Hepatocyte (in vitro differentiated cells): Measurements from ENCODE around the gene CFAP54. TPM values are rescaled to one million over a fixed set of nuclear protein-coding genes. Genes with fewer than 3 reads are reported as not detected.

Source experiments
- DNase-seq: peaks from one replicate; pipeline ENCODE4 v3.0.0-alpha.2; 2016; ENCODE audit warnings: low spot score
- H2AFZ ChIP-seq: fragments of 200-600 bp; sonication (generic); 2 replicates; pipeline ENCODE4 v1.6.0; 2016; ENCODE audit warnings: antibody characterized with exemption, mild to moderate bottlenecking
- H3K27ac ChIP-seq: fragments of 200-600 bp; sonication (generic); 2 replicates; pipeline ENCODE4 v1.5.1; 2016; ENCODE audit warnings: mild to moderate bottlenecking
- H3K27me3 ChIP-seq: fragments of 200-600 bp; sonication (generic); 2 replicates; pipeline ENCODE4 v1.6.1; 2016
- H3K36me3 ChIP-seq: fragments of 200-600 bp; sonication (generic); replicated peaks from 2 replicates; pipeline ENCODE4 v1.5.1; 2016; ENCODE audit warnings: low read depth; ENCODE audit not compliant: insufficient read depth
- H3K4me1 ChIP-seq: fragments of 200-600 bp; sonication (generic); 2 replicates; pipeline ENCODE4 v1.5.1; 2016; ENCODE audit warnings: mild to moderate bottlenecking, moderate library complexity; ENCODE audit not compliant: insufficient read depth
- H3K4me2 ChIP-seq: fragments of 200-600 bp; sonication (generic); 2 replicates; pipeline ENCODE4 v1.6.0; 2016
- H3K4me3 ChIP-seq: fragments of 200-600 bp; sonication (generic); 2 replicates; pipeline ENCODE4 v1.5.1; 2016; ENCODE audit warnings: mild to moderate bottlenecking
- H3K79me2 ChIP-seq: fragments of 200-600 bp; sonication (generic); 2 replicates; pipeline ENCODE4 v1.6.0; 2017; ENCODE audit warnings: mild to moderate bottlenecking
- H3K9me2 ChIP-seq: fragments of 200-600 bp; sonication (generic); replicated peaks from 2 replicates; pipeline ENCODE4 v1.6.0; 2017; ENCODE audit warnings: mild to moderate bottlenecking; ENCODE audit not compliant: insufficient read depth
- H3K9me3 ChIP-seq: fragments of 200-600 bp; sonication (generic); 2 replicates; pipeline ENCODE4 v1.5.1; 2016; ENCODE audit warnings: low read depth, mild to moderate bottlenecking
- H4K20me1 ChIP-seq: fragments of 200-600 bp; sonication (generic); 2 replicates; pipeline ENCODE4 v1.6.0; 2016; ENCODE audit warnings: mild to moderate bottlenecking; ENCODE audit not compliant: insufficient read depth, poor library complexity, severe bottlenecking
- EZH2 ChIP-seq: fragments of 200-600 bp; sonication (generic); IDR thresholded peaks from 2 replicates; pipeline ENCODE4 v1.6.1; 2016; ENCODE audit warnings: antibody characterized with exemption, mild to moderate bottlenecking, borderline replicate concordance
- EZH2phosphoT487 ChIP-seq: fragments of 200-600 bp; sonication (generic); IDR thresholded peaks from one replicate; pipeline ENCODE4 v1.6.1; 2018; ENCODE audit warnings: antibody characterized with exemption, mild to moderate bottlenecking, low read depth, moderate library complexity; ENCODE audit not compliant: unreplicated experiment, severe bottlenecking
- WGBS: methylation state at CpG from one replicate; pipeline ENCODE4 v1.1.6; 2016; ENCODE audit warnings: low lambda C conversion rate; ENCODE audit errors: missing lambda C conversion rate; 5-methylcytosine and 5-hydroxymethylcytosine counted together
- polyA plus RNA-seq: library from polyadenylated mRNA; unstranded; fragments of >200 nt; fragmentation: Nextera tagmentation; extraction: Ambion mirVana; gene quantifications from 2 replicates; pipeline ENCODE4 v1.2.1, GENCODE V29; 2016
- total RNA-seq: library from RNA; depleted of rRNA; stranded (reverse); fragments of >200 nt; gene quantifications from 2 replicates; pipeline ENCODE4 v1.2.3, GENCODE V29; 2014
- TF ChIP-seq, protein P1 (sequence below): fragments of 200-600 bp; sonication (generic); IDR thresholded peaks from 2 replicates; pipeline ENCODE4 v1.5.1; 2016; ENCODE audit warnings: antibody characterized with exemption, mild to moderate bottlenecking; ENCODE audit not compliant: poor library complexity

Gene CFAP54
- total and polyA plus RNA-seq, 2 experiments from 2014 or later = 0.64 to 0.67 TPM

DNA sequence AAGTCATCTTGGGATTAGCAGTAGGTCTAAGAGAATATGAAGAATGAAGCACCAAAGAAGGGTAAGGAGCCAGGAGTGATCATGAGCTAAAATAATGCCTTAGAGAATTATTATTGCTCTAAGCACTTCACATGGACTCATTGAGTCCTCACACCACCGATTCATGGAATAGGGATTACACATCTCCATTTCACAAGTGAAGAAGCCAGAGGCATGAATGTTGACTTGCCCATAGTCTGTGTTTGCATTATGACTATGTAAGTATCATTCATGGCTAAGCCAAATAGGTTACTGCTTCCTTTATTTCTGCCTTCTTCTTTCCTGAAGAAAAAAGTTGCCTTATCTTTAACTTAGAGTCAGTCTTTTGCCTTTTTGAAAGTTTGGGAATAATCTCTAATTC lies 318.4 kb downstream of the CFAP54 start:
- Histone ChIP-seq H3K9me3 (no peaks in the 10 kb centered on the region), H3K4me2 (no peak overlapping the region), H4K20me1 (no peaks in the 10 kb centered on the region), H3K36me3 (no peaks in the 10 kb centered on the region), H3K27me3 (no peaks in the 10 kb centered on the region), H3K79me2 (no peaks in the 10 kb centered on the region), H2AFZ (no peak overlapping the region), H3K9me2 (no peaks in the 10 kb centered on the region), H3K27ac (no peak overlapping the region), H3K4me3 (no peak overlapping the region), H3K4me1 (no peaks in the 10 kb centered on the region)
- WGBS = 70% methylated on average over 1 of the region's 1 CpG
- no peak for TF ChIP-seq EZH2phosphoT487
- DNase-seq = no peak

DNA sequence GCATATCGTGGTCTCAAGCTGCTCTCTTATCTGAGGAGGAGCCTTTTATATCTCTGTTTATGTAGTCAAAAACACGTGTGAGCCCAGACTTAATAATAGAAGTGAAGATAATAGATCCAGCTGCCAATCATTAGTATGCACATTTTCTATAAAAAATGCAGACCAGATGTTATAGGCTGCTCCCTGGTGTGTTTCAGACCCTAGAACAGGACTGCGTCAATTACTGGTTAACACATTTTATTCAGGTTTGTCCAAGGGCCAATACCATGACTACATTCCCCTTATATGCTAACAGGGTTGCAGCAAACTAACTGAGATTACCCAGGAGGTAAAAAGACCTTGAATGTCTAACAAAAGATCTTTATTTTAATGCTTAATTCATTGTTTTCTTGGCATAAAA lies 319.2 kb downstream of the CFAP54 start:
- no peaks in the 10 kb centered on the region for H3K79me2 ChIP-seq
- no peak for DNase-seq
- WGBS = 79% methylated on average over 3 of the region's 3 CpGs
- no peaks in the 10 kb centered on the region for H4K20me1 ChIP-seq
- H3K4me1 ChIP-seq = no peaks in the 10 kb centered on the region
- H3K4me3 ChIP-seq = no peak overlapping the region
- no peaks in the 10 kb centered on the region for H3K9me2 ChIP-seq
- no peaks in the 10 kb centered on the region for H3K9me3 ChIP-seq
- no peak for TF ChIP-seq EZH2phosphoT487
- no peak for TF ChIP-seq EZH2
- TF ChIP-seq, protein P1, sequence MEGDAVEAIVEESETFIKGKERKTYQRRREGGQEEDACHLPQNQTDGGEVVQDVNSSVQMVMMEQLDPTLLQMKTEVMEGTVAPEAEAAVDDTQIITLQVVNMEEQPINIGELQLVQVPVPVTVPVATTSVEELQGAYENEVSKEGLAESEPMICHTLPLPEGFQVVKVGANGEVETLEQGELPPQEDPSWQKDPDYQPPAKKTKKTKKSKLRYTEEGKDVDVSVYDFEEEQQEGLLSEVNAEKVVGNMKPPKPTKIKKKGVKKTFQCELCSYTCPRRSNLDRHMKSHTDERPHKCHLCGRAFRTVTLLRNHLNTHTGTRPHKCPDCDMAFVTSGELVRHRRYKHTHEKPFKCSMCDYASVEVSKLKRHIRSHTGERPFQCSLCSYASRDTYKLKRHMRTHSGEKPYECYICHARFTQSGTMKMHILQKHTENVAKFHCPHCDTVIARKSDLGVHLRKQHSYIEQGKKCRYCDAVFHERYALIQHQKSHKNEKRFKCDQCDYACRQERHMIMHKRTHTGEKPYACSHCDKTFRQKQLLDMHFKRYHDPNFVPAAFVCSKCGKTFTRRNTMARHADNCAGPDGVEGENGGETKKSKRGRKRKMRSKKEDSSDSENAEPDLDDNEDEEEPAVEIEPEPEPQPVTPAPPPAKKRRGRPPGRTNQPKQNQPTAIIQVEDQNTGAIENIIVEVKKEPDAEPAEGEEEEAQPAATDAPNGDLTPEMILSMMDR = no peak
- H3K36me3 ChIP-seq = no peaks in the 10 kb centered on the region
- no peaks in the 10 kb centered on the region for H3K27me3 ChIP-seq
- no peak overlapping the region for H3K4me2 ChIP-seq
- H3K27ac ChIP-seq = no peak overlapping the region
- no peak overlapping the region for H2AFZ ChIP-seq

DNA sequence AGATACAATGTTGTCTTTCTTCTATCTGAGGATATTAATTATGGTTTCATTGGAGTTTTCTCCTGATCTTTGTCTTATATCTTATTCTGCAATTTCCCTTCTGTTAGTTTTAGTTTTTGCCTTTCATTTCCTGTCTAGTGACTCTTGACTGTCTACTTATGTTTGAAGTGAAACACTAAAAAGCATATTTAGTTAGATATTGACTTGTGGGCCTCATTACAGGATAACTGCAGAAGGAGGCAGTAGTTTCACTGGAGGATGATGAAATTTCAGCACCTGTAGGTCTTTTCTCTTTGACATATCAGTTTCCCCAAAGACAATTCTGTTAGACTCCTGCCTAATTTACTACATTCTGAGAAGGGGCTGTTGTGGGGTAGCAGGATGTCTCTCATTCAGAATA lies 320.1 kb downstream of the CFAP54 start:
- TF ChIP-seq EZH2phosphoT487 = no peak
- TF ChIP-seq, protein P1 = no peak
- TF ChIP-seq EZH2 = no peak
- H3K27me3 ChIP-seq = no peaks in the 10 kb centered on the region
- no peaks in the 10 kb centered on the region for H3K9me2 ChIP-seq
- no peaks in the 10 kb centered on the region for H3K79me2 ChIP-seq
- H2AFZ ChIP-seq = no peak overlapping the region
- no peaks in the 10 kb centered on the region for H3K9me3 ChIP-seq
- no peak overlapping the region for H3K4me2 ChIP-seq
- DNase-seq = no peak
- H3K36me3 ChIP-seq = no peaks in the 10 kb centered on the region
- H3K27ac ChIP-seq = no peak overlapping the region
- H3K4me3 ChIP-seq = no peak overlapping the region
- H3K4me1 ChIP-seq = no peaks in the 10 kb centered on the region
- H4K20me1 ChIP-seq = no peaks in the 10 kb centered on the region

DNA sequence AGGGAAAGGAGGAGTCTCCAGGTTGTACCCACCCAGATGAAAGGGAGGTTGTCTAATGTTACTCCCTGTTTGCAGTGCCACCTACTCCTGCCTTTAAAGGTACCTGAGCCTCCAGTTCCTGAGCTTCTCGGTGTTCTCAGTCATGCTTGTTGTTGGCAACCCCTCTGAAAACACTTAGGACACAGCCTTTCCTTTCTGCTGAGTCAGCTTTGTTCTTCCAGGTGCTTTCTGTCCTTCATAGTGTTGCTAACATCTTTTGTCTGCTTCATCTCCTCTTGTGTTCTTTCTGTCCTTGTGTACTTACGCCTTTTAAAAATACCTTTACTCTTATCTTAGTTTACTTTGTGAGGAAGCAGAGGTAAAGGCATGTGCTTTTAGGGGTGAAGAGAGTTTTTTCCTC lies 320.7 kb downstream of the CFAP54 start:
- Histone ChIP-seq H3K4me2 (no peak overlapping the region), H3K4me1 (no peaks in the 10 kb centered on the region)

More for the DNA sequence above, 320.7 kb downstream of the CFAP54 start:
- 41% methylated on average over 2 of the region's 2 CpGs for WGBS
- TF ChIP-seq EZH2 (no peak), EZH2phosphoT487 (no peak)
- TF ChIP-seq, protein P1 = no peak
- Histone ChIP-seq H3K9me3 (no peaks in the 10 kb centered on the region), H3K36me3 (no peaks in the 10 kb centered on the region), H3K27ac (peak overlapping the region; percentile 29), H3K27me3 (no peaks in the 10 kb centered on the region), H2AFZ (no peak overlapping the region), H3K9me2 (no peaks in the 10 kb centered on the region), H3K79me2 (no peaks in the 10 kb centered on the region), H3K4me3 (no peak overlapping the region), H4K20me1 (no peaks in the 10 kb centered on the region)
- DNase-seq = peak; percentile 32
